DLD1 (cell line): Measurements from ENCODE around the gene B4GALNT3.

Source experiments
- in situ Hi-C: cut with HindIII; loops from 2 replicates; pipeline ENCODE4 v1.10.0; 2017; ENCODE audit warnings: low sequenced_read_pairs

The B4GALNT3 gene

DNA sequence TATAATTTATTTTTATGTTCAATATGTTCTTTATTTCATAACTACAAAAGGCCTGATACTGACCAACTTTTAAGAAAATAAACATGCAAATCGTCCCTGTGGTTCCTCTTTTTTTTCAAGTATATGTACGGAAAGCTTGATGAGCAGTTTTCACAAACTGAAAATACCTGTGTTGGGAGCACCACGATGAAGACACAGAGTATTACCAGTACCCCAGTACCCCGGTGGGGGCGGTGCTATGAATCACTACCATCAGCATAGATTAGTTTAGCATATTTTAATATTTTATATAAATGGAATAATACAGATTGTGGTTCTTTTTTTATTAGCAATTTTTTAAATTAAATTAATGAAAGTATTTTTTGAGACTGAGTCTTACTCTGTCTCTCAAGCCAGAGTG lies 7.0 kb downstream of the B4GALNT3 start:
- in situ Hi-C loops: no loop called here

DNA sequence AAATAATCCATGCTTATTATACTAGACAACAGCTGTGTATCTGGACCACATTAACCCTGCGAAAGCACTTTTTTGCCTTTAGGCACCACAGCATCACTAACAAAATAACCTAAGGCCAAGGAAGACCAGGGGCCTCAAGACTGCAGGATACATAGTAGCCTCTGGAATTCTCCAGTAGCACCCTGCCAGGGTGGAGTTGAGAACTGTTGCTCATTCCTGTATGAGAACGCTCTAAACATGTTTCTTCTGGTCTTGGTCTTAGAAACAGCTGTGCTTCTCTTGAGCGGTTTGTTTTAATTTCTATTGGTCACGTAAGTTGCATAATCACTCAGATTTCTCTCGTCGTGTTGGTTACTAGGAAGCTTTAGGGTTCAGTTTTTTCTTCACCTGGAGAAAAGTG lies 7.9 kb downstream of the B4GALNT3 start:
- in situ Hi-C loops: no loop called here

DNA sequence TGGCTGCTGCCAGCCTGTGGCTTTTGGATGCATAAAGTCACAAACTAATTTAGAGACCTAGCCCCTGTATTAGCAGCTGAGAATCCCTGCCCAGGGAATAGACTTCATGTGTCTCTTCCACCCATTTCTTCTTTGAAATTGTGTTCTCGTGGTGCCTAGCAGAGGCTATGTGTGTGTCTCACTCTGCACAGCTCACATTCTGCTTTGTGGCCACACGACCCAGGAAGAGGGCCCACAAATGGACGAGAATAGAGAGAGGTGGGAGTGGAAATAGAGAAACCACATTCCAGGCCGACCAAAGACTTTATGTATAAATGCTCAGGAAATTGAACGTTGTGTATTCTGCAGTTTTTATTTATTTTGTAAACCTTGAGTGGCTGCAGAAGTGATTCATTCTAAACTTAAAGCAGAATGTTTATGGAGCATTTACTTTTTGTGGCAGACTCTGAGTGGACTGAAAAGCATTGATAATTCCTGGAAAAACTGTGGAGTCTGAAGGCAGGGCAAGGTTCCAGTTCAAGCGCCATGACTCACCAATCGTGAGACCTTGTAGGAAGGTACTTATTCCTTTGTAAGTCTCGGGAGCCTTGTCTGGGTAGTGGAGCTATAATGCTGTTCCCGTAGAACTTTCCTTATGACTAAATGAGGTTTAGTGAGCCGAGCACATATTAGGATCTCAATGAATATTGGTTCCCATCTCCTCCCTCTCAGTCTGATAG lies 9.1 kb downstream of the B4GALNT3 start:
- in situ Hi-C loops: no loop called here

DNA sequence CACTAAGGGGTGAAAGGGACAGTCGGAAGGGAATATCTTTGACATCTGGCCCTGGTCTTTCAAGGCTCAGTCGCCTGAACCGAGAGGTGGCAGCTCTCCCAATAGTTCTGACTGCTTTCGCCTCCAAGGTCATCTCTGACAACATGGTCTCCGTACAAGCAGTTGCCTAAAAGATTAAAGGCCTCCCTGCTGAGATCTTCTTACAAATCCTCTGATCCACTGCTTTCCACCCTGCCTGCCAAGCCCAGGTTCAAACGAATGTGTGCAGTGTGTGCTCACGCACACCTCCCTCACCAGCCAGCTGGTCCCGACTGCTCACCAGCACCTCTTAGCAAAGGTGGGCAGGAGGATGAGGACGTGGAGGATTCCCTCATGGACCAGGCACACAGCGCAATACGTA lies 10.4 kb downstream of the B4GALNT3 start:
- in situ Hi-C loops: no loop called here

- in situ Hi-C loops: no loop called here
Observed at GRCh38 chr12:473198-473597, 13.5 kb downstream of the B4GALNT3 start.

GRCh38 chr12:473863-474577 lies 14.3 kb downstream of the B4GALNT3 start:
- in situ Hi-C loops: no loop called here

DNA sequence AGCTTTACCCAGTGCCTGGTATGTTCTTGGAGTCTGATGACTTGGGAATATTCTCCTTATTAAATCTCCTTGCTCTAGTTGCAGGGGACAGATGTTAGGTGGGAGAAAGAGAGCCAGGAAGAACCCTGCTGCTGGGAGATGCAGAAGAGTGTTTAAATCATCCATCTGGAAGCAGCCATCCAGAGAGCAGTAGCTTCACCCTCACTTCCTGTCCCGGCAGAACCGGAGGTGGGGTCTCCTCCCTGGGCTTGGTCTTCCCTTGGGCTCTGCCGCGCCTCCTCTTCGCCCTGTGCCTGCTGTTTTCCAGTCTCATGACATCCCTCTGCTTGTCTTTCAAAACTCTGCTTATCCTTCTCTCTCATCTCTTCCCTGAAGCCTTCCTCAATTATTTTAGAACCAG lies 15.5 kb downstream of the B4GALNT3 start:
- in situ Hi-C loops: no loop called here

- in situ Hi-C loops: no loop called here
Observed at GRCh38 chr12:479161-479560, 19.4 kb downstream of the B4GALNT3 start.

GRCh38 chr12:480831-481816 lies 21.4 kb downstream of the B4GALNT3 start:
- in situ Hi-C loops: no loop called here

- in situ Hi-C loops: no loop called here
Observed at GRCh38 chr12:482061-482460, 22.3 kb downstream of the B4GALNT3 start.

DNA sequence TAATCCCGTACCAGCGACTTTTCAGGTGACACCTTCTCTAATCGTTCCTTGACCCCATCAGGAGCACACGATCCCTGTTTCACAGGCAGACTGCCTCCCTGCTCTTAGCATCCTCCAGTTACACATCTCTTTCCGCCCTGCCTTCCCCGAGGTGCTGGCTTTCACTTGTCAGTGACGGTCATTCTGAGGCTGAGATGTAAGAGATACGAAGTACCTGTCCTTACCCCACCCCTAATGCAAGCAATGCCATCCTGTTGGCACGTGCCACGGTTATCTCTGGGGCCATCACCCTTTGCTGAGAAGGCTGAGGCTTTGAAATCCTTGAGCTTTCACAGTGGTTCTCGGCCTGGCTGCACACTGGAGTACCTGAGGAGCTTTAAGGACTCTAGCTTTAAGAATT lies 24.4 kb downstream of the B4GALNT3 start:
- in situ Hi-C loops: no loop called here

- in situ Hi-C loops: no loop called here
Observed at GRCh38 chr12:490260-490659, 30.5 kb downstream of the B4GALNT3 start.

DNA sequence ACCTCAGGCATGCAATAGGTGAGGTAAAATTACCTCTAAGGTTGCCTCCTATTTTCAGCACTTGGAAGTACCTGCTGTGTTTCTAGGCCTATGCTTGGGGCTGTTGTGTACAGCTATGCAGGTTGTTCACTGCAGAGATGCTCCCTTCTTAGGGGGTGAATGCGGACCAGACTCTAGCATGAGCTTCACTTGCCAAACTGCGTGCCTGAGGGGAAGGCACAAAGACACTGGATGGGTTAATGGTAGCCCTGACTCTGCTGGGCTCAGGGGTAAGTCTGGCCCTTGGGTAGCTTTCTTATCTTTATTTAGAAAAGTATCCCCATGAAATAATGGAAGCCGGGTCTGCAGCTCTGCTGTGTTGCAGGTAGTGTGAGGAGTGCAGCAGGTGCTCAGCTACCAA lies 35.7 kb downstream of the B4GALNT3 start:
- in situ Hi-C loops: no loop called here

- in situ Hi-C loops: no loop called here
Observed at GRCh38 chr12:496736-497135, 37.0 kb downstream of the B4GALNT3 start.

GRCh38 chr12:497501-498160 lies 37.9 kb downstream of the B4GALNT3 start:
- in situ Hi-C loops: no loop called here

DNA sequence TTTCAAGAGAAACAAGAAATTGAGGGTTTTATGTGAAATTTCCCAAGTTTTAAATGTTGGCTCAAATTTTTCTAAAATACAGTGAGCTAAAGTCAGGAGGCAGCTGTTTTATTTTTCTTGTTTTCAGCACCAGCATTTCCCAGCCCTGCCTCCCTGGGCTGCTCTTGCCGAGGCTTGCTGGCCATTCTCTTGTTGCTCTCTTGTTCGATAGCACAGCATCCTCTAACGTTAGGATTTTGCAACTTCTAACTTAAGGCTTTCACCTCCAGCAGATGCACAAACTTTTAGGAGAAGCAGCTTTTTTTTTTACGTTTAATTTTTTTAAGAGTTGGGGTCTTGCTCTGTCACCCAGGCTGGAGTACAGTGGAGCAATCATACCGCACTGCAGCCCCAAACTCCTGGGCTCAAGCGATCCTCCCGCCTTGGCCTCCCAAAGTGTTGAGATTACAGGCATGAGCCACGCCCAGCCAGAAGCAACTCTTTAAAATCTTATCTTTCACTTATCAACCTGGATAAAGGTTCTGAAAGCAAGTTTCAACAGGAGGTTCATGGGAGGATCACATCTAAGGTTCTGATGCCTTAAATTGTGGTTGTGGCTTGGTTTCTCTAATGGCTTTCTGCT lies 40.2 kb downstream of the B4GALNT3 start:
- in situ Hi-C loops: no loop called here

- in situ Hi-C loops: no loop called here
Observed at GRCh38 chr12:501722-502447, 42.1 kb downstream of the B4GALNT3 start.

GRCh38 chr12:503111-503761 lies 43.5 kb downstream of the B4GALNT3 start:
- in situ Hi-C loops: no loop called here

GRCh38 chr12:505221-505620 lies 45.5 kb downstream of the B4GALNT3 start:
- in situ Hi-C loops: no loop called here
